ENCODE results near the gene S100A14.

The S100A14 gene

DNA sequence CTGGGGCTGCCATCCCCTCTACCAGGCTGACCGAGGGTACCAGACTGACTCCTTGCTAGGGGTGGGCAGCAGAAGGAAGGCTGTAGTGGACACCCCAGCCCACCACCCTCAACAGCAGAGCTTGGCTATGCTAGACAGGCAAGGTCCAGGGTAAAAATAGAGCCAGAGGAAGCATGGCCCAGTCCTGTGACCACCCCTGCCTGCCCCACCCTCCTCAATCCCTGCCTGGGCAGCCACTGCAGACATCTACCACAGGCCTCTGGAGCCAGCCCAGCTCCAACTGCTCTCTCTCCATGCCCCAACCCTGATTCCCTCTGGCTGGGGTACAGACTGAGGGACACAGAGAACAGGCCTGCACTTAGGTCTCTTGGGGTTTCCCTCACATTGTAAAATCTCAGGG is 13.8 kb upstream of the S100A14 start:
- H3K4me3 Mint-ChIP-seq, result no peak overlapping the region
- H3K27me3 Mint-ChIP-seq, result no peaks in the 10 kb centered on the region
- H3K36me3 Mint-ChIP-seq, result peaks cover 13% of the 10 kb centered on the region
- ATAC-seq, result no peak
- H3K27ac Mint-ChIP-seq, result no peak overlapping the region
- H3K9me3 Mint-ChIP-seq, result peaks cover 4% of the 10 kb centered on the region
- peaks cover 49% of the 10 kb centered on the region for H3K4me1 Mint-ChIP-seq

DNA sequence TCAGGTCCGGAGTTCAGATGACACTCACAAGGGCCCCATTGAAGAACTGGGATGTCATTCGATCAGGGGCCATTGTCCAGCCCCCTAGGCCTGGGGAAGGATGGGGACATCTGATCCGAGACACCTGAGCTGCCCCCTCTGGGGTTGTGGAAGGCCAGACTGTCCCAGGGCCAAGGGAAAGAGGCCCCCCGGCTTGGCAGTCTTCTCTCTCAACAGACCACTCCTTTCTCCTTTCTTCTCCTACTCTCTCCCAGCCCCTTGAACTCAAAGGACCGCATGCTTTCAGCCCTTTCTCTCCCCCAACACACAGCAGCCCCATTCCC is 13.2 kb upstream of the S100A14 start:
- Mint-ChIP-seq H3K36me3 (peaks cover 10% of the 10 kb centered on the region), H3K4me3 (no peak overlapping the region), H3K9me3 (peaks cover 4% of the 10 kb centered on the region), H3K27ac (no peak overlapping the region), H3K4me1 (peaks cover 49% of the 10 kb centered on the region), H3K27me3 (no peaks in the 10 kb centered on the region)
- no peak for ATAC-seq

GRCh38 chr1:153628638-153629342 is 12.7 kb upstream of the S100A14 start:
- ATAC-seq, result no peak
- Mint-ChIP-seq H3K27ac (peak overlapping the region; percentile 52), H3K9me3 (peaks cover 4% of the 10 kb centered on the region), H3K27me3 (no peaks in the 10 kb centered on the region), H3K4me1 (peaks cover 49% of the 10 kb centered on the region), H3K36me3 (peaks cover 9% of the 10 kb centered on the region), H3K4me3 (no peak overlapping the region)

GRCh38 chr1:153627715-153628626 is 11.8 kb upstream of the S100A14 start, which contains the start of gene S100A1:
TSS of gene S100A1 (plus strand) at chr1:153628434. CDS start at chr1:153630522, 2,088 bp downstream.
- ATAC-seq, result peak; percentile 2
- Mint-ChIP-seq H3K9me3 (no peaks in the 10 kb centered on the region), H3K27ac (peak within 1 kb of the TSS; percentile 87), H3K27me3 (no peaks in the 10 kb centered on the region), H3K4me1 (peaks cover 45% of the 10 kb centered on the region), H3K4me3 (peak within 1 kb of the TSS; percentile 62), H3K36me3 (peaks cover 11% of the 10 kb centered on the region)

GRCh38 chr1:153626904-153627714 is 11.0 kb upstream of the S100A14 start, which contains the start of gene S100A13:
TSS of gene S100A13 (minus strand) at chr1:153627505. CDS start at chr1:153626472, 1,033 bp downstream.
- Mint-ChIP-seq H3K27ac (peak within 1 kb of the TSS; percentile 87), H3K4me3 (peak within 1 kb of the TSS; percentile 62), H3K9me3 (no peaks in the 10 kb centered on the region), H3K36me3 (peaks cover 7% of the 10 kb centered on the region), H3K4me1 (peaks cover 43% of the 10 kb centered on the region), H3K27me3 (no peaks in the 10 kb centered on the region)
- ATAC-seq, result peak; percentile 56

DNA sequence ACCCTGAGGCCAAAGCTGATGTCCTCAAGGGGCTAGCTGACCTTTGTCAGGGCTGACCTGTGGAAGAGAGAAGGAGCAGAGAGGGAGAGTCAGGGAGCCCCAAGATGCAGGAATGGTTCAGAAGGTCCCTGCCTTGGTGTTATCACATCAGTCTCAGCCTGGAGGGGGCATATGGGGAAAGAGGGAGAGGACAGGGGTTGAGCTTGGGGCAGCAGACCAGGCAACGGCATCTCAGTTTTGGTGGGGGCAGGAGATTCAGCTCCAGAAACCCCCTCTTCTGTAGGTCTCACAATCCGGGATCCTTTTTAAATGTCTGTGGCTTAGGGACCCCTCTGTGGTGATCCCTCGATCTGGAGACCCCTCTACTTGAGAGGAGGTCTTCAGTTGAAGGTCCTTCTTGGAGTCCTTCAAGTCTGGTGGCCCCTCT is 10.4 kb upstream of the S100A14 start:
- Mint-ChIP-seq H3K36me3 (peaks cover 7% of the 10 kb centered on the region), H3K4me3 (no peak overlapping the region), H3K27ac (peak overlapping the region; percentile 87), H3K4me1 (peaks cover 43% of the 10 kb centered on the region), H3K27me3 (no peaks in the 10 kb centered on the region), H3K9me3 (no peaks in the 10 kb centered on the region)
- ATAC-seq, result no peak

GRCh38 chr1:153624965-153625611 is 9.0 kb upstream of the S100A14 start:
- Mint-ChIP-seq H3K27me3 (no peaks in the 10 kb centered on the region), H3K4me1 (peaks cover 43% of the 10 kb centered on the region), H3K4me3 (no peak overlapping the region), H3K36me3 (peaks cover 7% of the 10 kb centered on the region), H3K9me3 (no peaks in the 10 kb centered on the region), H3K27ac (no peak overlapping the region)
- no peak for ATAC-seq

DNA sequence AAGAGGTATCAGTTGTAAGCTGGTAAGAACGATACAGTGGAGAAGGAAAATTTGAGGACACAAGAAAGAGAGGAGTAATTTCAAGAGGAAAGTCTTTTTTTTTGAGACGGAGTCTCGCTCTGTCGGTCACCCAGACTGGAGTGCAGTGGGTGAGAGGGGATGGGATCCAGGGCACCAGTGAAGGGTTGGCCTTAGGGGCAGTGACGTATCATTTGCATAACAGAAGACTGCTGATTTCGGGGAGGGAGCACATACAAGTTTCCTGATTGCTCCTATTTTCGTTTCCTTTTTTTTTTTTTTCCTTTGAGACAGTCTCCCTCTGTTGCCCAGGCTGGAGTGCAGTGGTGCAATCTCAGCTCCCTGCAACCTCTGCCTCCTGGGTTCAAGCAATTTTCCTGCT is 7.0 kb upstream of the S100A14 start:
- no peaks in the 10 kb centered on the region for H3K27me3 Mint-ChIP-seq
- H3K4me3 Mint-ChIP-seq, result no peak overlapping the region
- no peak for ATAC-seq
- peaks cover 7% of the 10 kb centered on the region for H3K36me3 Mint-ChIP-seq
- H3K4me1 Mint-ChIP-seq, result peaks cover 27% of the 10 kb centered on the region
- H3K9me3 Mint-ChIP-seq, result no peaks in the 10 kb centered on the region
- peak overlapping the region; percentile 17 for H3K27ac Mint-ChIP-seq

DNA sequence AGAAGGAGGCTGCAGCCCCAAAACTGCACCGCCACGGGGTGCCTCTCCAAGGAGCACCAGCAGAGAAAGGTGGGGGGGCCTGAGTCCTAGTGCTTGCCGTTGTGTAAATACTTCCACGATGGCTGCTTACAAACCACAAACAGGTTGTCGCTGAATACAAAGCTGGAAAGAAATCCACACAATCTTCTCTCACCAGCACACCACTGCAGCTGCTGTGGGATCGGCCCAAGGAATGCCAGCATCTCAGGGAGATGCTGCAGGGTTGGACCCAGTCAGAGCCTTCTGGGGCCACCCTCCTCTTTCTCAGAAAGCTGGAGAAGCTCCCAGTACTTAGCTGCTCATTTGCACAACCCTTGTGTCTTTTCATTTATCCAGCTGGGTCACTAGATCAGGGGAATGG is 3.0 kb upstream of the S100A14 start:
- peaks cover 6% of the 10 kb centered on the region for H3K36me3 Mint-ChIP-seq
- H3K4me1 Mint-ChIP-seq, result peaks cover 32% of the 10 kb centered on the region
- H3K27me3 Mint-ChIP-seq, result no peaks in the 10 kb centered on the region
- H3K27ac Mint-ChIP-seq, result no peak overlapping the region
- H3K4me3 Mint-ChIP-seq, result no peak overlapping the region
- no peak for ATAC-seq
- no peaks in the 10 kb centered on the region for H3K9me3 Mint-ChIP-seq

GRCh38 chr1:153617663-153618062 is 1.5 kb upstream of the S100A14 start:
- ATAC-seq, result peak; percentile 87
- Mint-ChIP-seq H3K9me3 (no peaks in the 10 kb centered on the region), H3K27ac (peak overlapping the region; percentile 70), H3K4me1 (peaks cover 25% of the 10 kb centered on the region), H3K4me3 (no peak overlapping the region), H3K27me3 (no peaks in the 10 kb centered on the region), H3K36me3 (no peaks in the 10 kb centered on the region)

- Mint-ChIP-seq H3K36me3 (no peaks in the 10 kb centered on the region), H3K27me3 (no peaks in the 10 kb centered on the region), H3K4me3 (no peak overlapping the region), H3K9me3 (no peaks in the 10 kb centered on the region), H3K27ac (peak overlapping the region; percentile 70), H3K4me1 (peaks cover 25% of the 10 kb centered on the region)
- ATAC-seq, result no peak
Observed at GRCh38 chr1:153616917-153617311, 789 bp upstream of the S100A14 start.

DNA sequence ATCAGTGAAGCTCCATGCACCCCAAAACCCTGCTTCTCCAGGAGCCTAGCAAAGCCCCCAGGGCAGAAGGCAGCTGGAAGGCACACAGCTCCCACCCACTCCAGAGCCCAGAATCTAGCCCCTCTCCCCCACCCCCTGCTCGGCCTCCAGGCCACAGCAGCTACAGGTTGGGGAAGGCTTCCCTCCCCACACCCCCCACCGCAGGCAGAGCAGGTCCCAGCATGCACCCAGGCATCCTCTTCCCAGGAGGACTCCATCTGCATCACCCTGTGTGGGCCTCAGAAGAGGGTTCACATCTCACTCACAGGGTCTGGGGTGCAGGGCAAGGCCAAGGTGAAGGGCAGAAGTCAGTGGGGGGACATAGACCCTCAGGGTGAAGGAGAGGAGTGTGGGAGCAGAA is 719 bp downstream of the S100A14 start:
- Mint-ChIP-seq H3K9me3 (no peaks in the 10 kb centered on the region), H3K27me3 (no peaks in the 10 kb centered on the region)
- no peak for ATAC-seq

DNA sequence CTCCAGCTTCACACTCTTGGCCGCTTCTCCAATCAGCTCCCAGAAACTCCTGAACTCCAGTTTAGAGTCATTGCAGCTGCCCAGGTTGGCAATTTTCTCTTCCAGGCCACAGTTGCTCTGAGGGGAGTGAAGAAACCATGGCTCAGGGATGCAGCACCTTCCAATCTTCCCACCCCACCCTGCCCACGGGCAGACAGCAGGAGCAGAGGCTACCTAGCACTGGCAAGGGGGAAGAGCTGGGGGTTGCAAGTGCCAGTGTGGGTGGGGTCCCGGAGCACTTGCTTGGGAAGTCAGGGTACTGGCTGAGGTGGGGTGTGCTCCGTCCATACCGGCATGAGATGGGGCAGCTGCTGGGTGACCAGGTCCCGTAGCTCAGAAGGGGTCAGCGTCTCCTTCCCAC is 1.2 kb downstream of the S100A14 start:
- H3K4me3 Mint-ChIP-seq, result no peak overlapping the region
- H3K27ac Mint-ChIP-seq, result peak overlapping the region; percentile 40
- no peaks in the 10 kb centered on the region for H3K27me3 Mint-ChIP-seq
- no peak for ATAC-seq
- no peaks in the 10 kb centered on the region for H3K36me3 Mint-ChIP-seq
- H3K9me3 Mint-ChIP-seq, result no peaks in the 10 kb centered on the region
- H3K4me1 Mint-ChIP-seq, result peaks cover 29% of the 10 kb centered on the region

More for the DNA sequence above, 719 bp downstream of the S100A14 start:
- Mint-ChIP-seq H3K27ac (peak overlapping the region; percentile 35), H3K36me3 (no peaks in the 10 kb centered on the region), H3K4me1 (peaks cover 29% of the 10 kb centered on the region), H3K4me3 (no peak overlapping the region)

DNA sequence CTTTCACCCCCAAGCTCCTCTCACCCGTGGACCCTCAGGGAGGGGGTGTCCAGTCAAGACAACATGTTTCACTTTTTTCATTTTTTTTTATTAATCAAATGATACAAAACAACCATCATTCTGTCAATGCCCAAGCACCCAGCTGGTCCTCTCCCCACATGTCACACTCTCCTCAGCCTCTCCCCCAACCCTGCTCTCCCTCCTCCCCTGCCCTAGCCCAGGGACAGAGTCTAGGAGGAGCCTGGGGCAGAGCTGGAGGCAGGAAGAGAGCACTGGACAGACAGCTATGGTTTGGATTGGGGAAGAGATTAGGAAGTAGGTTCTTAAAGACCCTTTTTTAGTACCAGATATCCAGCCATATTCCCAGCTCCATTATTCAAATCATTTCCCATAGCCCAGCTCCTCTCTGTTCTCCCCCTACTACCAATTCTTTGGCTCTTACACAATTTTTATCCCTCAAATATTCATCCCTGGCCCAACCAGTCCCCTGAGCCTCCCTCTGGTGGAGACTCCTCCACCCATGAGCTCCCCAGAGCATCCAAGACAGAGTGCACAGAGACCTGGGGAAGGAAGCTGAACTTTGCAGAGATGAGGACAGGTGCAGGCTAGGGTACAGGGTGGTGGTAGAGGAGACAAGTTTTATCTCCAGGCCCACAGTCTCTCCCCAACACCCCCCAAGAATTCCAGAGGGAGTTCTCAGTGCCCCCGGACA is 1.8 kb downstream of the S100A14 start:
- peaks cover 29% of the 10 kb centered on the region for H3K4me1 Mint-ChIP-seq
- H3K36me3 Mint-ChIP-seq, result no peaks in the 10 kb centered on the region
- no peaks in the 10 kb centered on the region for H3K27me3 Mint-ChIP-seq
- H3K9me3 Mint-ChIP-seq, result no peaks in the 10 kb centered on the region
- no peak overlapping the region for H3K4me3 Mint-ChIP-seq
- peak overlapping the region; percentile 40 for H3K27ac Mint-ChIP-seq
- no peak for ATAC-seq
